Astrocyte (in vitro differentiated cells and primary cell): ENCODE measurements around the gene CCDC174. TPM values are rescaled to one million over a fixed set of nuclear protein-coding genes. Genes with fewer than 3 reads are reported as not detected.
"Not testable (repeated sequence)": the region's sequence is repeated elsewhere in the genome, so short reads cannot be mapped to it uniquely, and the experiment has no call there.

Source experiments
- DNase-seq: peaks from one replicate; pipeline ENCODE4 v3.0.0-alpha.2; 2010; ENCODE audit warnings: low read depth
- FAIRE-seq: peaks from 2 replicates; lab custom pipeline; 2011; peaks lifted over from hg19 to GRCh38; lab: Jason Lieb, UNC
- H2AFZ ChIP-seq: 2 replicates; pipeline ENCODE4 v1.6.0; 2012; ENCODE audit warnings: low read depth, low read length, inconsistent platforms
- H3K27ac ChIP-seq: 2 replicates; pipeline ENCODE4 v1.5.1; 2011; ENCODE audit warnings: low read depth, low read length, inconsistent platforms
- H3K27me3 ChIP-seq: 2 replicates; pipeline ENCODE4 v1.6.0; 2011; ENCODE audit warnings: low read length, inconsistent platforms; ENCODE audit not compliant: insufficient read depth
- H3K36me3 ChIP-seq: 2 replicates; pipeline ENCODE4 v1.5.1; 2011; ENCODE audit warnings: low read length, inconsistent platforms; ENCODE audit not compliant: insufficient read depth
- H3K4me1 ChIP-seq: 2 replicates; pipeline ENCODE4 v1.5.1; 2011; ENCODE audit warnings: low read length, inconsistent platforms; ENCODE audit not compliant: insufficient read depth
- H3K4me2 ChIP-seq: 2 replicates; pipeline ENCODE4 v1.6.0; 2012; ENCODE audit warnings: low read length, inconsistent platforms
- H3K4me3 ChIP-seq: 2 replicates; pipeline ENCODE4 v1.5.1; 2011; ENCODE audit warnings: low read depth, mild to moderate bottlenecking, low read length, inconsistent platforms; ENCODE audit not compliant: insufficient read depth
- H3K79me2 ChIP-seq: 2 replicates; pipeline ENCODE4 v1.6.0; 2012; ENCODE audit warnings: mild to moderate bottlenecking, low read length, inconsistent platforms; ENCODE audit not compliant: insufficient read depth
- H3K9ac ChIP-seq: 2 replicates; pipeline ENCODE4 v1.6.0; 2012; ENCODE audit warnings: mild to moderate bottlenecking, low read length, inconsistent platforms
- H3K9me3 ChIP-seq: 2 replicates; pipeline ENCODE4 v1.5.1; 2012; ENCODE audit warnings: low read depth, mild to moderate bottlenecking, low read length, inconsistent platforms; ENCODE audit not compliant: insufficient read depth
- H4K20me1 ChIP-seq: 2 replicates; pipeline ENCODE4 v1.6.0; 2012; ENCODE audit warnings: low read length, inconsistent platforms; ENCODE audit not compliant: insufficient read depth
- H3K27ac Mint-ChIP-seq: one replicate; pipeline ENCODE4 v1.8.0; 2021; ENCODE audit warnings: mild to moderate bottlenecking, mixed read lengths; ENCODE audit not compliant: unreplicated experiment
- H3K27me3 Mint-ChIP-seq: one replicate; pipeline ENCODE4 v1.8.0; 2021; ENCODE audit warnings: low read depth, mixed read lengths; ENCODE audit not compliant: unreplicated experiment
- H3K36me3 Mint-ChIP-seq: one replicate; pipeline ENCODE4 v1.8.0; 2021; ENCODE audit warnings: low read depth, mixed read lengths; ENCODE audit not compliant: unreplicated experiment
- H3K4me1 Mint-ChIP-seq: one replicate; pipeline ENCODE4 v1.8.0; 2021; ENCODE audit warnings: low read depth, mixed read lengths; ENCODE audit not compliant: unreplicated experiment
- H3K4me3 Mint-ChIP-seq: one replicate; pipeline ENCODE4 v1.8.0; 2021; ENCODE audit warnings: mild to moderate bottlenecking, moderate library complexity, mixed read lengths; ENCODE audit not compliant: unreplicated experiment
- H3K9me3 Mint-ChIP-seq: one replicate; pipeline ENCODE4 v1.8.0; 2021; ENCODE audit warnings: mild to moderate bottlenecking, mixed read lengths; ENCODE audit not compliant: unreplicated experiment
- EZH2 ChIP-seq: IDR thresholded peaks from 2 replicates; pipeline ENCODE4 v1.6.1; 2012; ENCODE audit warnings: mild to moderate bottlenecking, low read length, inconsistent platforms; ENCODE audit not compliant: insufficient read depth
- total RNA-seq: library from RNA; stranded (reverse); gene quantifications from 2 replicates; pipeline ENCODE4 v1.2.1, GENCODE V29; 2021
- TF ChIP-seq, protein P1 (sequence below): IDR thresholded peaks from 2 replicates; pipeline ENCODE4 v1.5.1; 2011; ENCODE audit warnings: low read depth, mild to moderate bottlenecking, inconsistent platforms, low read length, moderate library complexity; ENCODE audit not compliant: insufficient read depth

Gene CCDC174
- total RNA-seq, 1 donor from 2014 or later, result 17.4 TPM

DNA sequence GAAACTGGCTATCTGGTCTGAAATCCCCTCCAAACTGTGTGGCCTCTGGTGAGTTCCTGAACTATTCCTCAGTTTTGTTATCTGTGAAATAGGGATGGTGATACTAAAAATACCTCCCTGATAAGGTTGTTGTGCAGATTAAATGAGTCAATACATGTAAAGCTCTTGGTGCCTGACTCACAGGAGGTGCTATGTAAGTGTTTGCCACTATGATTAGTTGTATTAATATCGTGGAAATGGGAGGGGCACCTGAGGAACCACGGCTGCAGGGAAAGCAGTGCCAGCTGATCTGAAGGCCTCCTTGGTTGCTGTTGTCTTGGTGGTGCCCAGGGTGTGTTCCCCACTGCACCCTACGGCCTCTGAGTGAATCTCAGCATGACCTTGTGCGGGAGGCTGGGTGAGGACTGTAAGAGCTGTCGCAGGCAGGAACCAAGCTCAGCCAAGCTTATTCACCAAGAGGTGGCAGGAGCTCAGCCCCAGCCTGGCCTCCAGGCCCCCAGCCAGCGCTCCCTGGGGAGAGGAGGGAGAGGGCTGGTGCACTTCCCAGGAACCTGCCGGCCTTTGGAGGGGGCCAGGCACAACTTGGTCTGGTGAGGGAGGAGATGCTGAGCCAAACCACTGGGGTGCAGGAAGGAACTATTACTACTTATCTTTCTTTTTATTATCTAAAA, 44.8 kb upstream of the CCDC174 start:
- Histone ChIP-seq H2AFZ (no peak overlapping the region), H3K27me3 (peaks cover 35% of the 10 kb centered on the region), H3K4me1 (peaks cover 4% of the 10 kb centered on the region), H3K9ac (no peak overlapping the region), H3K4me2 (no peak overlapping the region), H3K36me3 (no peaks in the 10 kb centered on the region), H3K4me3 (no peak overlapping the region), H3K9me3 (peaks cover 4% of the 10 kb centered on the region), H3K27ac (no peak overlapping the region), H3K79me2 (no peaks in the 10 kb centered on the region), H4K20me1 (no peaks in the 10 kb centered on the region)
- Mint-ChIP-seq H3K4me1 (peaks cover 12% of the 10 kb centered on the region), H3K27me3 (peaks cover 18% of the 10 kb centered on the region), H3K4me3 (no peak overlapping the region), H3K27ac (no peak overlapping the region), H3K36me3 (no peaks in the 10 kb centered on the region), H3K9me3 (no peaks in the 10 kb centered on the region)
- DNase-seq (peak; percentile 33), FAIRE-seq (no peak)
- TF ChIP-seq EZH2, result no peak
- TF ChIP-seq, protein P1, sequence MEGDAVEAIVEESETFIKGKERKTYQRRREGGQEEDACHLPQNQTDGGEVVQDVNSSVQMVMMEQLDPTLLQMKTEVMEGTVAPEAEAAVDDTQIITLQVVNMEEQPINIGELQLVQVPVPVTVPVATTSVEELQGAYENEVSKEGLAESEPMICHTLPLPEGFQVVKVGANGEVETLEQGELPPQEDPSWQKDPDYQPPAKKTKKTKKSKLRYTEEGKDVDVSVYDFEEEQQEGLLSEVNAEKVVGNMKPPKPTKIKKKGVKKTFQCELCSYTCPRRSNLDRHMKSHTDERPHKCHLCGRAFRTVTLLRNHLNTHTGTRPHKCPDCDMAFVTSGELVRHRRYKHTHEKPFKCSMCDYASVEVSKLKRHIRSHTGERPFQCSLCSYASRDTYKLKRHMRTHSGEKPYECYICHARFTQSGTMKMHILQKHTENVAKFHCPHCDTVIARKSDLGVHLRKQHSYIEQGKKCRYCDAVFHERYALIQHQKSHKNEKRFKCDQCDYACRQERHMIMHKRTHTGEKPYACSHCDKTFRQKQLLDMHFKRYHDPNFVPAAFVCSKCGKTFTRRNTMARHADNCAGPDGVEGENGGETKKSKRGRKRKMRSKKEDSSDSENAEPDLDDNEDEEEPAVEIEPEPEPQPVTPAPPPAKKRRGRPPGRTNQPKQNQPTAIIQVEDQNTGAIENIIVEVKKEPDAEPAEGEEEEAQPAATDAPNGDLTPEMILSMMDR, result no peak

DNA sequence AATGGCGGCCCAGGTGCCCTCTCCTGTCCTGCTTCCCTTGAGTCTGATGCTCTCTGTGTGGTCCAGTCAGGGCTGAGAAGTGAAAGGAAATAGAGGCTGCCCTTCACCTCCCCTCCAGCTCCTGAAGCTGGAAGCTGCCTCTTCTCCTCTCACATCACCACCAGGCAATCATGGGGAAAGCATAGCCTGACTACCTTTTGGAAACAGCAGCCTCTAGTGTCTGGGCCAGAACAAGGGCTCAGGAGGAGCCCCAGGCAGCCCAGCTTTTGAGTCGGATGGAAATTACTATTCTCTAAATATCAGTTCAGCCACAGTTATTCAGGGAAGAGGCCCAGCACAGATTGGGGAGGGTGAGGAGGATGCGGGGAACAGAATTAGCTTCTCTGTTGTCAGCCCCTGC, 43.3 kb upstream of the CCDC174 start:
- Histone ChIP-seq H3K4me3 (no peak overlapping the region), H2AFZ (no peak overlapping the region), H3K4me2 (no peak overlapping the region), H4K20me1 (no peaks in the 10 kb centered on the region), H3K36me3 (no peaks in the 10 kb centered on the region), H3K27ac (no peak overlapping the region), H3K27me3 (peaks cover 32% of the 10 kb centered on the region), H3K9me3 (peaks cover 4% of the 10 kb centered on the region), H3K79me2 (no peaks in the 10 kb centered on the region), H3K9ac (no peak overlapping the region), H3K4me1 (no peaks in the 10 kb centered on the region)
- no peak for DNase-seq
- TF ChIP-seq, protein P1, result no peak
- TF ChIP-seq EZH2, result no peak
- Mint-ChIP-seq H3K4me3 (no peak overlapping the region), H3K9me3 (no peaks in the 10 kb centered on the region), H3K27me3 (peaks cover 18% of the 10 kb centered on the region), H3K4me1 (peaks cover 12% of the 10 kb centered on the region), H3K36me3 (no peaks in the 10 kb centered on the region), H3K27ac (no peak overlapping the region)
- no peak for FAIRE-seq

DNA sequence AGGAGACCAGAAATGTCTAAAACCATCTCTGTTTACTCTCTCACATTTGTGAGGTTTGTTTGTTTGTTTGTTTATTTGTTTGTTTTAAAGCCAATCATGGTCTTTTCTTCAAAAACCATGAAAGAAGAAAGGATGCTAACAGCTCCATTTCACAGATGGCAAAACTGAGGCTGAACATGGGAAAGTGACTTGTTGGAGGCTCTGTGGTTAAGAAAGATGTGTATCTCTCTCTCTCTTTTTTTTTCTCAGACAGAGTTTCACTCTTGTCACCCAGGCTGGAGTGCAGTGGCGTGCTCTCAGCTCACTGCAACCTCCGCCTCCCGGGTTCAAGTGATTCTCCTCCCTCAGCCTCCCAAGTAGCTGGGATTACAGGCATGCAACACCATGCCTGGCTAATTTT, 42.5 kb upstream of the CCDC174 start:
- not testable (repeated sequence) for H4K20me1 ChIP-seq, H3K9me3 ChIP-seq, H3K27ac Mint-ChIP-seq, H3K79me2 ChIP-seq, H3K36me3 ChIP-seq, H3K36me3 Mint-ChIP-seq, H3K27ac ChIP-seq, H3K4me2 ChIP-seq, H3K4me3 ChIP-seq, H3K9ac ChIP-seq, FAIRE-seq, H3K4me1 ChIP-seq, H2AFZ ChIP-seq, H3K9me3 Mint-ChIP-seq, DNase-seq, H3K4me3 Mint-ChIP-seq
- peaks cover 27% of the 10 kb centered on the region for H3K27me3 ChIP-seq
- H3K4me1 Mint-ChIP-seq, result peaks cover 12% of the 10 kb centered on the region
- peaks cover 18% of the 10 kb centered on the region for H3K27me3 Mint-ChIP-seq
